Prostate gland (tissue), 2 donors: Measurements from ENCODE around the gene ITPRID2. TPM values are rescaled to one million over a fixed set of nuclear protein-coding genes. Genes with fewer than 3 reads are reported as not detected.

Experiments
- DNase-seq: peaks from one replicate; pipeline ENCODE4 v3.0.0-alpha.2; 2019; ENCODE audit warnings: low spot score
- H3K27ac ChIP-seq, 2 donors: fragments of 200-600 bp; sonication (generic); 2 replicates each; pipeline ENCODE4 v1.5.1; 2017 to 2019
- H3K27me3 ChIP-seq: fragments of 200-600 bp; sonication (generic); replicated peaks from 2 replicates; pipeline ENCODE4 v1.5.1; 2019; ENCODE audit not compliant: insufficient read depth
- H3K36me3 ChIP-seq, 2 donors: fragments of 200-600 bp; sonication (generic); 1 replicate in 1 of 2; 2 replicates in 1 of 2; pipeline versions ENCODE4 v1.5.1 to v1.8.1; 2017 to 2019
- H3K4me1 ChIP-seq: fragments of 200-600 bp; sonication (generic); replicated peaks from 2 replicates; pipeline ENCODE4 v1.5.1; 2019
- H3K4me3 ChIP-seq, 2 donors: fragments of 200-600 bp; sonication (generic); 2 replicates each; pipeline ENCODE4 v1.5.1; 2017 to 2019
- H3K9me3 ChIP-seq: fragments of 200-600 bp; sonication (generic); 2 replicates; pipeline ENCODE4 v1.5.1; 2017
- POLR2A ChIP-seq: fragments of 450-650 bp; IDR thresholded peaks from one replicate; pipeline ENCODE4 v1.6.1; 2016; ENCODE audit warnings: antibody characterized with exemption, mild to moderate bottlenecking
- POLR2AphosphoS5 ChIP-seq: sonication (generic); formaldehyde crosslinking; IDR thresholded peaks from one replicate; pipeline ENCODE4 v1.6.1; 2017; ENCODE audit warnings: antibody characterized with exemption
- WGBS: methylation state at CpG from one replicate; pipeline ENCODE4 v1.1.5; 2018; 5-methylcytosine and 5-hydroxymethylcytosine counted together
- intact Hi-C: fragments of 100-400 bp; cut with DNase I; formaldehyde crosslinking; loops from one replicate; pipeline ENCODE4 v1.14.2; 2022
- total RNA-seq, 2 donors: library from RNA; depleted of rRNA; stranded (reverse); fragments of >200 nt; gene quantifications; one replicate each; pipeline ENCODE4 v1.1.0, GENCODE V29; 2016
- TF ChIP-seq, protein P1 (sequence below), 4 experiments: fragments of 200-600 bp in 2 of 4; fragments of 450-650 bp in 2 of 4; sonication (generic) in 2 of 4; IDR thresholded peaks; 1 replicate in 3 of 4; 2 replicates in 1 of 4; pipeline ENCODE4 v1.5.1; 2016 to 2019; ENCODE audit warnings: antibody characterized with exemption in 4 of 4, mild to moderate bottlenecking in 2 of 4, moderate library complexity in 2 of 4

ITPRID2 gene
- total RNA-seq, 2 donors from 2014 or later: 78.9 to 159 TPM

DNA sequence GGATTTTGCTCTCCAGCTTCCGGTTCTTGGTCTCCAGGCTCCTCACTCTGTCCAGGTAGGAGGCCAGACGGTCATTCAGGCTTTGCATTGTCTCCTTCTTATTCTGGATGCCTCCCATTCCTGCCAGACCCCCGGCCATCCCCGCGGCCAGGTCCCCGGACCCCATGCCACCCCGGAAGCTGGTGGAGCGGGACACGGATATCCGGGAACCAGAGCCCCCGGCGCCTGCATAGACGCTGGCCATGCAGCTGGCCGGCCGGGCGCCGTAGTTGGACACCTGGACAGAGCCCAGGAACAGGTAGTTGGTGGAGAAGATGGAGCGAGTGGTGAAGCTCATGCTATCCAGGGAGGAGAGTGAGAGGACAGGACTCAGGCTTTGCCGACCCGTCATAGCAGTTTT lies 70.6 kb downstream of the ITPRID2 start:
- H3K27ac ChIP-seq: no peak overlapping the region
- no peaks in the 10 kb centered on the region for H3K27me3 ChIP-seq
- TF ChIP-seq POLR2AphosphoS5: no peak
- H3K4me3 ChIP-seq: no peak overlapping the region
- no peaks in the 10 kb centered on the region for H3K36me3 ChIP-seq
- 96% methylated on average over 20 of the region's 20 CpGs for WGBS
- H3K9me3 ChIP-seq: no peaks in the 10 kb centered on the region
- no peak for DNase-seq
- H3K4me1 ChIP-seq: no peaks in the 10 kb centered on the region
- intact Hi-C loops: no loop called here

DNA sequence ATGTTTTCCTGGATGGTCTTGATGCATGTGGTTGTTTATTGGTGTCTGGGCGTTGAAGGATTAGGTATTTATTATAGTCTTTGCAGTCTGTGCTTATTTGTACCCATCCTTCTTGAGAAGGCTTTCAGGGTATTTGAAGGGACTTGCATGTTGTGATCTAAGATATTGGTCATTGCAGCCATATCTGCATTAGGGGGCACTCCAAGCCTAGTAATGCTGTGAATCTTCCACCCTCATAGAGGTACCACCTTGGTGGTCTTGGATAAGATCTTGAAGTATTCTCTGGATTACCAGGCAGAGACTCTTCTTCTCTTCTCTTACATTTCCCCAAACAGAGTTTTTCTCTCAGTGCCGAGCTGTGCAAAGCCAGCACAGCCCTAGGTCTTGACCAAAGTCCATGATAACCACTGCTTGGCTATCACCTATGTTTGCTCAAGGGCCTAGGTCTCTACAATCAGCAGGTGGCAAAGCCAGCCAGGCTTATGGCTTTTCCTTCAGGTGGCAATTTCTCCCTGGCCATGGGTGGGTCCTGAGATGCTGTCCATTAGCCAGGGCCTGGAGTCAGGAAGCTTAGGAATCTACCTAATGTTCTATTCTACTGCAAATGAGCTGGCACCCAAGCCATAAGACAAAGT lies 78.7 kb downstream of the ITPRID2 start:
- Histone ChIP-seq H3K27ac (no peak overlapping the region), H3K27me3 (no peaks in the 10 kb centered on the region), H3K4me1 (no peaks in the 10 kb centered on the region), H3K9me3 (no peaks in the 10 kb centered on the region), H3K36me3 (no peaks in the 10 kb centered on the region), H3K4me3 (no peak overlapping the region)
- intact Hi-C loops: no loop called here
- 87% methylated on average over 2 of the region's 2 CpGs for WGBS
- TF ChIP-seq, protein P1, sequence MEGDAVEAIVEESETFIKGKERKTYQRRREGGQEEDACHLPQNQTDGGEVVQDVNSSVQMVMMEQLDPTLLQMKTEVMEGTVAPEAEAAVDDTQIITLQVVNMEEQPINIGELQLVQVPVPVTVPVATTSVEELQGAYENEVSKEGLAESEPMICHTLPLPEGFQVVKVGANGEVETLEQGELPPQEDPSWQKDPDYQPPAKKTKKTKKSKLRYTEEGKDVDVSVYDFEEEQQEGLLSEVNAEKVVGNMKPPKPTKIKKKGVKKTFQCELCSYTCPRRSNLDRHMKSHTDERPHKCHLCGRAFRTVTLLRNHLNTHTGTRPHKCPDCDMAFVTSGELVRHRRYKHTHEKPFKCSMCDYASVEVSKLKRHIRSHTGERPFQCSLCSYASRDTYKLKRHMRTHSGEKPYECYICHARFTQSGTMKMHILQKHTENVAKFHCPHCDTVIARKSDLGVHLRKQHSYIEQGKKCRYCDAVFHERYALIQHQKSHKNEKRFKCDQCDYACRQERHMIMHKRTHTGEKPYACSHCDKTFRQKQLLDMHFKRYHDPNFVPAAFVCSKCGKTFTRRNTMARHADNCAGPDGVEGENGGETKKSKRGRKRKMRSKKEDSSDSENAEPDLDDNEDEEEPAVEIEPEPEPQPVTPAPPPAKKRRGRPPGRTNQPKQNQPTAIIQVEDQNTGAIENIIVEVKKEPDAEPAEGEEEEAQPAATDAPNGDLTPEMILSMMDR (IDR thresholded peaks at IDR 0.05): no peak
- no peak for TF ChIP-seq POLR2AphosphoS5
- TF ChIP-seq POLR2A: no peak
- DNase-seq: no peak

DNA sequence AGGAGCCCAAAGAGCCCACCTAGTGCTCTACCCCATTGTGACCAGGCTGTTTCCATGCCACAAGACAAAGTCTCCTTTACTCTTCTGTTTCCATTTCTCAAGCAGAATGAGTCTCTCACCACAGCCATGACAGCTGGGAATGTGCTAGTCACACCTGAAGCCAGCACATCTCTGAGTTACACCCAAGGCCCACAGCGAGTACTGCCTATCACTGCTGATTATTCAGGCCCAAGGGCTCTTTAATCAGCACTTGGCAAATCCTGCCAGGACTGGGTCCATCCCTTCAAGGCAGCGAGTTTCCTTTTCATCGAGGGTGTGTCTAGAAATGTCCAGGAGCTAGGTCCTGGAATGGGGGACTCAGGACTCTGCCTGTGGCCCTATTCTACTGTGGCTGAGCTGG lies 79.5 kb downstream of the ITPRID2 start:
- H3K9me3 ChIP-seq: no peaks in the 10 kb centered on the region
- no peaks in the 10 kb centered on the region for H3K4me1 ChIP-seq
- no peak overlapping the region for H3K27ac ChIP-seq
- no peaks in the 10 kb centered on the region for H3K36me3 ChIP-seq
- WGBS: 96% methylated on average over 3 of the region's 3 CpGs
- H3K4me3 ChIP-seq: no peak overlapping the region
- no peak for TF ChIP-seq POLR2A
- TF ChIP-seq, protein P1 (IDR thresholded peaks at IDR 0.05): no peak
- no peak for TF ChIP-seq POLR2AphosphoS5
- intact Hi-C loops: no loop called here
- no peak for DNase-seq
- H3K27me3 ChIP-seq: no peaks in the 10 kb centered on the region

DNA sequence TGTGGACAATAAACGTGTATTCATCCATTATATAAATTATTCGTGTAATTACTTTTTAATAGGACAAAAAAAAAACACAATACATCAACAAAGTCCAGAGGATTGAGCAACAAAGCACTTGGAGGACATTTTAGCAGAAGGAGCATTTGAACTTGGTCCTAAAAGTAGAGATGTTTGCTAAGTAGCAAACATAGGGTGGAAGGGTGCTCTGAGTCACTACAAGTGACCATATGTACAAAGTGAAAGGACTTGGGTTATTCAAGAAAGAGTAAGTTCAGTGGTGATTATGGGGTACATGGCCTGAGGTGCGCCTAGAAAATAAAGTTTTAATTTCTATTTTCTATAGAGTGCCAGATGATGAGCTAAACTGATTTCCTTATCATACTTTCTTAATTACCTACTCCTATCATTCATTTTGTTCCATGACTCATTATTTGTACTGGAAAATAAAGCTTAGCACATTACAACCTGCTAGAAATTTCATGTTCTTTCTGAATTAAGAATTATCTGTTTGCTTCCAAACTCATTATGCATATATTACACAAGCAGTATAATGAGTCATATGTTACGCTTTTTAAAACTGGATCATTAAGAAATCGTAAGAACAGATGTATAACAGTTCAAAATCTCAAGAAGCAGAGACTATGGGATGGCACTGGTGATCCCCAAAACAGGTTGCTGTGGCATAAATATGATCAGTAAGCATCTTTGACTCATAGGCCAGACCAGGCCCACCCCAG lies 81.1 kb downstream of the ITPRID2 start:
- Histone ChIP-seq H3K27ac (no peak overlapping the region), H3K9me3 (no peaks in the 10 kb centered on the region), H3K36me3 (no peaks in the 10 kb centered on the region), H3K4me3 (no peak overlapping the region), H3K27me3 (no peaks in the 10 kb centered on the region), H3K4me1 (no peaks in the 10 kb centered on the region)
- TF ChIP-seq POLR2A (no peak), POLR2AphosphoS5 (no peak)
- TF ChIP-seq, protein P1 (IDR thresholded peaks at IDR 0.05): no peak
- 87% methylated on average over 5 of the region's 5 CpGs for WGBS
- intact Hi-C loops: no loop called here
- no peak for DNase-seq

DNA sequence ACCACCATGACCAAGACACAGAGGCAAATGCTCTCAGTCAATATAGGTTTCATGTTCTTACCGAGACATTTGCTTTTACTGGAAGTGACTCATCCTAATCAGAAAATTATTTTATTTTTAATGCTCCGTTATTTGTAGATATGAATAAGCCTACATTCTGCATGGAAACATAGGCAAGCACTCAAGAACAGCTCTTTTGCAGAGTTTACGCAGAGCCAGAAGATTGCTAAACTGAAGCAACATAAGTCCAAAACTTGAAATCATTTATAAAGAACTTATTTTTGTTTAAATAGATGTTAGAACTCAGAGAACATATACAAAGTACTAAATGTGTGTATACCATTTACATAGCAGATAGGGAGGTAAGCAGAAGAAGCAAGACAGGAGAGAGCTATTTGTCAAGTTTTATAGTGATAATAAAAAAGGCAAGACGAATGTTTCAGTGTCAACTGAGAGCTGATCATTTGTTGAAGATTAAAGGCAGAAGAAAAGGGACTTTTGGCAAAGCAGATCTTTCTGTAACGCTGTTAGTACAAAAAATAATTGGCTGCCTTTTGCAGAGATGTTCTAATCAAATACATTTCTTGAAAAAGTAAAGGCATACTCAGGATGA lies 81.7 kb downstream of the ITPRID2 start:
- no peaks in the 10 kb centered on the region for H3K4me1 ChIP-seq
- no peak overlapping the region for H3K27ac ChIP-seq
- no peaks in the 10 kb centered on the region for H3K27me3 ChIP-seq
- H3K9me3 ChIP-seq: no peaks in the 10 kb centered on the region
- TF ChIP-seq, protein P1 (IDR thresholded peaks at IDR 0.05): no peak
- TF ChIP-seq POLR2AphosphoS5 (no peak), POLR2A (no peak)
- H3K4me3 ChIP-seq: no peak overlapping the region
- 45% methylated on average over 5 of the region's 5 CpGs for WGBS
- DNase-seq: no peak
- H3K36me3 ChIP-seq: no peaks in the 10 kb centered on the region
- intact Hi-C loops: no loop called here
